ENCODE data around the gene SMPDL3A. TPM values are rescaled to one million over a fixed set of nuclear protein-coding genes. Genes with fewer than 3 reads are reported as not detected.

SMPDL3A gene
- total RNA-seq, 1 donor from 2014 or later, result 3.3 TPM

DNA sequence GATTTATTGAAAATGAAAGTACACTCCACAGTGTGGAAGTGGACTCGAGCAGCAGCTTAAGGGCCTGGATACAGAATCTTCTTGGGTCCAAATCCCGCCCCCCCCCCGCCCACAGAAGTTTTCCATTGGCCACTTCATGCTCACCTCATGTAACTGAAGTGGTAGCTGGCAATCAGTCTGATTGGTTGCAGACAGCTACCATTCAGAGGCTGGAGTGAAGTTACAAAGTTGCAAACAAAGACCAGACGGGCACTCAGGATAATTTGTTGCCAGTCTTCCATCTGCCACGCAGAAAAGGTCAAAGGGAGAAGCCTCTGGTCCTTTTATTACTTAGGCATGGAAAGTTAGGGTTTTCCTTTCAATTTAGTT lies 35.4 kb upstream of the SMPDL3A start:
- Mint-ChIP-seq H3K4me1 (peaks cover 41% of the 10 kb centered on the region), H3K36me3 (ENCODE audit: low read depth) (peaks cover 15% of the 10 kb centered on the region), H3K4me3 (no peak overlapping the region), H3K27me3 (ENCODE audit: low read depth) (no peaks in the 10 kb centered on the region), H3K27ac (ENCODE audit: unreplicated experiment) (peak overlapping the region; percentile 81), H3K9me3 (peaks cover 24% of the 10 kb centered on the region)
- TF ChIP-seq, protein P1, sequence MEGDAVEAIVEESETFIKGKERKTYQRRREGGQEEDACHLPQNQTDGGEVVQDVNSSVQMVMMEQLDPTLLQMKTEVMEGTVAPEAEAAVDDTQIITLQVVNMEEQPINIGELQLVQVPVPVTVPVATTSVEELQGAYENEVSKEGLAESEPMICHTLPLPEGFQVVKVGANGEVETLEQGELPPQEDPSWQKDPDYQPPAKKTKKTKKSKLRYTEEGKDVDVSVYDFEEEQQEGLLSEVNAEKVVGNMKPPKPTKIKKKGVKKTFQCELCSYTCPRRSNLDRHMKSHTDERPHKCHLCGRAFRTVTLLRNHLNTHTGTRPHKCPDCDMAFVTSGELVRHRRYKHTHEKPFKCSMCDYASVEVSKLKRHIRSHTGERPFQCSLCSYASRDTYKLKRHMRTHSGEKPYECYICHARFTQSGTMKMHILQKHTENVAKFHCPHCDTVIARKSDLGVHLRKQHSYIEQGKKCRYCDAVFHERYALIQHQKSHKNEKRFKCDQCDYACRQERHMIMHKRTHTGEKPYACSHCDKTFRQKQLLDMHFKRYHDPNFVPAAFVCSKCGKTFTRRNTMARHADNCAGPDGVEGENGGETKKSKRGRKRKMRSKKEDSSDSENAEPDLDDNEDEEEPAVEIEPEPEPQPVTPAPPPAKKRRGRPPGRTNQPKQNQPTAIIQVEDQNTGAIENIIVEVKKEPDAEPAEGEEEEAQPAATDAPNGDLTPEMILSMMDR (conservative IDR thresholded peaks at IDR 0.05), result no peak
- no peak for DNase-seq (ENCODE audit: low read depth, low spot score)

DNA sequence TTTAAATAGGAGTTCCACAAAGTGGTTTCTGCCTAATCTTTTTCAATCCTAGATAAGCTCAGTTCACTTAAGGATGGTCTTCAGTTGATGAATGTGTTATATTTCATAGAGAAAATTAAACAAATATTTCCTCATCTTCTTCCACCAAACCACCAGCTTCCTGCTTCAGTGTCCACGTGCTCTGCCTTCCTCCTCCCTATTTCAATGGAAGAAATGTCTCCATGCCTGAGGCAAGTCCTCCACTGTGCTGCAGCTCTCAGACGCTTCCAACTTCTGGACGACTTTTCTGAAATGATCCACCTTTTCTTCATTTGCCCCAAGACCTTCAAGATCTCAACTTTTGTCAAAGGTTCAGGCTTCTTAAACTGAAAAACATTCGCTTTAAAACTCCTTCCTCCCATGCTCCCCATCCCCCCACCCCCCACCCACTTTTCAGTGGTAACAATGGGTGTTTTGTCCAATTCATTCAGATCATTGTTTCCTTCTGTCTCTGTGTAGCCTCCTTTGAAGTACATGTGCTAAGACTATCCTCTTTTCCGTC lies 34.8 kb upstream of the SMPDL3A start:
- H3K27me3 Mint-ChIP-seq (ENCODE audit: low read depth), result no peaks in the 10 kb centered on the region
- H3K27ac Mint-ChIP-seq (ENCODE audit: unreplicated experiment), result peak overlapping the region; percentile 66
- H3K9me3 Mint-ChIP-seq, result peaks cover 23% of the 10 kb centered on the region
- H3K4me3 Mint-ChIP-seq, result peak overlapping the region; percentile 24
- peaks cover 41% of the 10 kb centered on the region for H3K4me1 Mint-ChIP-seq
- H3K36me3 Mint-ChIP-seq (ENCODE audit: low read depth), result peaks cover 13% of the 10 kb centered on the region
- TF ChIP-seq, protein P1 (conservative IDR thresholded peaks at IDR 0.05), result no peak
- no peak for DNase-seq (ENCODE audit: low read depth, low spot score)

DNA sequence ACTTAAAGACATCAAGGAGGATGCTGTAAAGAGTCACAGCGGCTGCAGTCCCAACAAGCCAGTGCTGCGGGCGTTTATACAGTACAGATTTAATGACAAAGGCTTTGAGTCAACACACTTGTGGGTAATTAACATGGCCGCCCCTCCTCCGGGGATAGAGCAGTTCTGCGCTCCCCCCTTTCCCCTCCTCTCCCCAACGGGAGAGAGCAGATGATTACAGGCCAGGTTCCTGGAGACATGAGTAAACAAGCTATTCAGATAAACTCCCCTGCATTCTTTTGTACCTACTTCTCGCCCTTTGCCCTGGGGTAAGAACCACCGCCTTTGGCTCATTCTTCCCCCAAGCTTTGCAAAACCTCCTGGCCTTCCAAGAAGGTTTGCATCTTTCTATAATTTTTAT lies 33.2 kb upstream of the SMPDL3A start:
- TF ChIP-seq, protein P1 (conservative IDR thresholded peaks at IDR 0.05), result no peak
- Mint-ChIP-seq H3K4me1 (peaks cover 36% of the 10 kb centered on the region), H3K36me3 (ENCODE audit: low read depth) (peaks cover 10% of the 10 kb centered on the region), H3K4me3 (no peak overlapping the region), H3K9me3 (peaks cover 17% of the 10 kb centered on the region), H3K27me3 (ENCODE audit: low read depth) (no peaks in the 10 kb centered on the region), H3K27ac (ENCODE audit: unreplicated experiment) (no peak overlapping the region)
- DNase-seq (ENCODE audit: low read depth, low spot score), result no peak

DNA sequence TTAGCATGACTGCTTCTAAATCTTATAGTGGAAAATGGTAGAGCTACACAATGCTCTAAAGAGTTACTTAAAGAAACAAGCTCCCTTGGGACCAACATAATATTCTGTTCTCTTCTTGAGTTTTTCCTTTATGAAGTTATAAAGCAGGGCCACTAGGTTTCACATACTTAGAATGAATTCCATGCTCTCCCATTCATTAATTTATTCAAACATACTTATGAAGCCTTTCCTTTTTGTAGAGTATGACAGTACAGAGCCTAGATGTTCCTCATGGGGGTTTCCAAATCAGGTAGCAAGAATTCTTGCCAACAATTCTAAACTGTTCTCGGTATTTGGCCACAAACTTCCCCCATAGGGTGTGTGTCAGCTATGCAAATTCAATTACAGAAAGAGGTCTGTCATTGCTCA lies 30.1 kb upstream of the SMPDL3A start:
- peaks cover 17% of the 10 kb centered on the region for H3K9me3 Mint-ChIP-seq
- DNase-seq (ENCODE audit: low read depth, low spot score), result no peak
- no peaks in the 10 kb centered on the region for H3K27me3 Mint-ChIP-seq (ENCODE audit: low read depth)
- peaks cover 18% of the 10 kb centered on the region for H3K4me1 Mint-ChIP-seq
- TF ChIP-seq, protein P1 (conservative IDR thresholded peaks at IDR 0.05), result no peak
- H3K4me3 Mint-ChIP-seq, result no peak overlapping the region
- peaks cover 10% of the 10 kb centered on the region for H3K36me3 Mint-ChIP-seq (ENCODE audit: low read depth)
- no peak overlapping the region for H3K27ac Mint-ChIP-seq (ENCODE audit: unreplicated experiment)

DNA sequence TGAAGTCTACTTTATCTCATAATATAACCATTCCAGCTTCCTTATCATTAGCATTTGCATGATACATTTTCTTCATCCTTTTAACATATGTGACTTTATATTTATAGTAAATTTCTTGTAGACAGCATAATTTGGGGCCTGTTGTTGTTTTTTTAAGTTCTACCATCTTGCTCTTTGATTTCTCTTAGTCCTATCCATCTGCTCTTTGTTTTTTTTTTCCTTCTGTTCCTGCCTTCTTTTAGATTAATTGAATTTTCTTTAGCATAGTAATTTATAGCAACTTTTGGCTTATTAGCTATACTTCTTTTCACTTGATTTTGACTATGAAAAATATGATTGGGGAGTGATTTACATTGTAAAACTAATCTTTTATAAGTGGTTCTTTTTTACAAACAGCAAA lies 28.7 kb upstream of the SMPDL3A start:
- Mint-ChIP-seq H3K27me3 (ENCODE audit: low read depth) (no peaks in the 10 kb centered on the region), H3K4me3 (no peak overlapping the region), H3K4me1 (peaks cover 6% of the 10 kb centered on the region), H3K9me3 (peaks cover 10% of the 10 kb centered on the region), H3K36me3 (ENCODE audit: low read depth) (peaks cover 6% of the 10 kb centered on the region), H3K27ac (ENCODE audit: unreplicated experiment) (no peak overlapping the region)
- DNase-seq (ENCODE audit: low read depth, low spot score), result no peak
- TF ChIP-seq, protein P1 (conservative IDR thresholded peaks at IDR 0.05), result no peak

Measured in neural crest cell (in vitro differentiated cells).